HepG2 (cell line): Measurements from ENCODE around the gene NMRAL1. TPM values are rescaled to one million over a fixed set of nuclear protein-coding genes. Genes with fewer than 3 reads are reported as not detected.

Experiments
- ARNTL ChIP-seq: sonication (generic); formaldehyde crosslinking; IDR thresholded peaks from 2 replicates; pipeline ENCODE4 v1.4.0; 2020; ENCODE audit warnings: mild to moderate bottlenecking, missing genetic modification reagents
- ASH2L ChIP-seq: fragments of 300-600, 200-600 bp; sonication (generic); IDR thresholded peaks from 2 replicates; pipeline ENCODE4 v1.7.0; 2017; ENCODE audit warnings: low read depth, mild to moderate bottlenecking, moderate library complexity, mixed read lengths, low read length; ENCODE audit not compliant: insufficient read length
- FOXA3 ChIP-seq: IDR thresholded peaks from 2 replicates; pipeline ENCODE4 v1.6.1; 2016; ENCODE audit warnings: missing genetic modification reagents, missing compliant biosample characterization
- KDM2A ChIP-seq: sonication (generic); formaldehyde crosslinking; IDR thresholded peaks from 2 replicates; pipeline ENCODE4 v1.4.0; 2020; ENCODE audit warnings: low read depth, missing genetic modification reagents, borderline replicate concordance
- NR1H2 ChIP-seq: sonication (generic); formaldehyde crosslinking; IDR thresholded peaks from 2 replicates; pipeline ENCODE4 v1.8.1; 2022; ENCODE audit warnings: low read depth, missing genetic modification reagents, borderline replicate concordance
- NR2C2 ChIP-seq: sonication (generic); formaldehyde crosslinking; IDR thresholded peaks from 2 replicates; pipeline ENCODE4 v1.4.0; 2020; ENCODE audit warnings: missing genetic modification reagents, mild to moderate bottlenecking, moderate library complexity, borderline replicate concordance
- NR2F1 ChIP-seq, 2 experiments: fragments of 450-650 bp in 1 of 2; formaldehyde crosslinking in 1 of 2; IDR thresholded peaks; 2 replicates each; pipeline versions ENCODE4 v1.5.0 to v1.6.1; 2016 to 2020; ENCODE audit warnings: mild to moderate bottlenecking in 1 of 2, missing compliant biosample characterization in 1 of 2, missing genetic modification reagents in 1 of 2, moderate library complexity in 1 of 2
- NR2F6 ChIP-seq, 2 experiments: IDR thresholded peaks; 2 replicates each; pipeline ENCODE4 v1.6.1; 2016; ENCODE audit warnings: antibody characterized with exemption in 1 of 2, mild to moderate bottlenecking in 1 of 2
- RXRA ChIP-seq: sonication (generic); formaldehyde crosslinking; IDR thresholded peaks from 2 replicates; pipeline ENCODE4 v1.5.1; 2020; ENCODE audit warnings: missing genetic modification reagents
- SAFB2 ChIP-seq: sonication (generic); formaldehyde crosslinking; IDR thresholded peaks from 2 replicates; pipeline ENCODE4 v1.5.1; 2020; ENCODE audit warnings: missing genetic modification reagents, low read depth, mild to moderate bottlenecking, borderline replicate concordance
- SMAD1 ChIP-seq: sonication (generic); formaldehyde crosslinking; IDR thresholded peaks from 2 replicates; pipeline ENCODE4 v1.4.0; 2020; ENCODE audit warnings: missing genetic modification reagents, low read depth, mild to moderate bottlenecking, borderline replicate concordance
- SOX6 ChIP-seq, 2 experiments: fragments of 450-650 bp in 1 of 2; sonication (generic) in 1 of 2; formaldehyde crosslinking in 1 of 2; IDR thresholded peaks; 2 replicates each; pipeline versions ENCODE4 v1.4.0 to v1.6.1; 2017 to 2020; ENCODE audit warnings: antibody characterized with exemption in 1 of 2, mild to moderate bottlenecking in 1 of 2, missing genetic modification reagents in 1 of 2
- TP53 ChIP-seq: sonication (generic); formaldehyde crosslinking; conservative IDR thresholded peaks from 2 replicates; pipeline ENCODE4 v1.4.0; 2020; ENCODE audit warnings: missing genetic modification reagents
- ZBTB7A ChIP-seq: sonication (generic); formaldehyde crosslinking; IDR thresholded peaks from 2 replicates; pipeline ENCODE4 v1.8.0; 2022; ENCODE audit warnings: mild to moderate bottlenecking, missing genetic modification reagents
- ZNF530 ChIP-seq: sonication (generic); formaldehyde crosslinking; IDR thresholded peaks from 2 replicates; pipeline ENCODE4 v1.5.0; 2020; ENCODE audit warnings: low read depth, mild to moderate bottlenecking, missing genetic modification reagents
- ZNF773 ChIP-seq: sonication (generic); formaldehyde crosslinking; IDR thresholded peaks from 2 replicates; pipeline ENCODE4 v1.4.0; 2020; ENCODE audit warnings: missing genetic modification reagents, borderline replicate concordance
- polyA plus RNA-seq, 8 experiments: library from polyadenylated mRNA; depleted of rRNA in 3 of 8; stranded (reverse) in 7 of 8; unstranded in 1 of 8; fragments of >200 nt; fragmentation: Illumina TruSeq in 4 of 8; extraction: Trizol in 4 of 8; gene quantifications; 2 replicates each; pipeline versions ENCODE4 v1.2.1 to v1.2.3, GENCODE V29; 2011 to 2016; ENCODE audit warnings: low read depth in 4 of 8, missing spikeins in 1 of 8, mixed read lengths in 1 of 8; ENCODE audit not compliant: insufficient read depth in 1 of 8
- total RNA-seq, 5 experiments: library from RNA; depleted of rRNA; stranded (reverse); fragments of >200 nt; fragmentation: Illumina TruSeq; extraction: Trizol; gene quantifications; 2 replicates each; pipeline ENCODE4 v1.2.3, GENCODE V29; 2016; ENCODE audit warnings: low read depth in 1 of 5
- TF ChIP-seq, protein P1 (sequence below): IDR thresholded peaks from 2 replicates; pipeline ENCODE4 v1.6.1; 2016; ENCODE audit warnings: low read depth, missing genetic modification reagents, missing compliant biosample characterization
- TF ChIP-seq, protein P2 (sequence below): sonication (generic); formaldehyde crosslinking; IDR thresholded peaks from 2 replicates; pipeline ENCODE4 v1.4.0; 2020; ENCODE audit warnings: missing genetic modification reagents

The NMRAL1 gene
- total and polyA plus RNA-seq, 2 of the 13 experiments (the other 11 are each of a cell fraction or from before 2014, with no cell fraction given) = 30.8 to 33.1 TPM

DNA sequence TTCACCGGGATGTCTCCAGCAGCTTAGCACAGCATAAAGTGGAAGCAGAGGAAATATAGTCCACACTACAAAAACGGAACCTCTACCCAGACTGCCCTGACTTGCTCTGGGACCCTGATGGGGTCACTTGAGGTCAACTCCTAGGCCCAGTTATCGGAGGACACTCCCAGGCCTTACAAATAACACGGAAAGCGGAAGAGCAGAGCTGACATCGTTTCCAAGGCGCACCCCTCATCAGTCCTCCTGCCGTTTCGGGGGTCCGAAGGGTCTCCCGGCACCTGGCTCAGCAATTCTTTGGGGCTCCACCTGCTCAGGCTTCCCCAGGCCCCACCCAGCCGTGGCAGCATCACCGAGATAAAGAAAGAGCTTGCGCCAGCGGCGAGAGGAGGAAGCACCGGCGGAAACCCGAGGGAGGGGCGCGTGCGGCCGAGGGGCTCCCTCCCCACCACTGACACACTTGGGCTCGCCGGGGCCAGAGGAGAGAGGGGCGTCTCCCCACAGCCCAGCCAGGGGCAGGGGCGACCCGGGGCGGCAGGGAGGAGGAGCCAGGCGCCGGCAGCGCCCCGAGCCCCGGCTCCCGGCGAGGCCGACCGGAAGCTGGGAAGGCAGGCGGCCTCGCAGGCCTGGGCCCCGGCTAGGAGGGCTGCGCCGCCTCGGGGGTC lies 58.8 kb downstream of the NMRAL1 start (continued):
- TF ChIP-seq ZNF530 (CRISPR knock-in tag) (no peak), SOX6 (IDR thresholded peaks at IDR 0.05) (no peak), SOX6 (CRISPR knock-in tag; IDR thresholded peaks at IDR 0.05) (0 out of 2 replicates have a peak, but pooled peaks have one; percentile 20), ARNTL (CRISPR knock-in tag) (0 out of 2 replicates have a peak, but pooled peaks have one; percentile 30), NR2F1 (CRISPR knock-in tag; IDR thresholded peaks at IDR 0.05) (peak in 1 of 2 experiments; percentile 54; a peak in 2 of 4 replicates), NR1H2 (CRISPR knock-in tag) (peak; percentile 69; the same call in 1 of the 2 replicates), ZNF773 (CRISPR knock-in tag) (no peak), NR2C2 (peak; percentile 14; the same call in 1 of the 2 replicates), KDM2A (CRISPR knock-in tag) (peak; percentile 42; the same call in 1 of the 2 replicates), SMAD1 (no peak), ASH2L (peak; percentile 31), ZBTB7A (peak; percentile 63; the same call in 1 of the 2 replicates), SAFB2 (CRISPR knock-in tag) (0 out of 2 replicates have a peak, but pooled peaks have one; percentile 2), NR2F6 (IDR thresholded peaks at IDR 0.05) (no peak; the same call in 1 of the 2 replicates), NR2F6 (CRISPR knock-in tag; IDR thresholded peaks at IDR 0.05) (peak; percentile 53; the same call in 1 of the 2 replicates), RXRA (CRISPR knock-in tag) (peak; percentile 91), TP53 (no peak), FOXA3 (0 out of 2 replicates have a peak, but pooled peaks have one; percentile 6)
- TF ChIP-seq, protein P1, sequence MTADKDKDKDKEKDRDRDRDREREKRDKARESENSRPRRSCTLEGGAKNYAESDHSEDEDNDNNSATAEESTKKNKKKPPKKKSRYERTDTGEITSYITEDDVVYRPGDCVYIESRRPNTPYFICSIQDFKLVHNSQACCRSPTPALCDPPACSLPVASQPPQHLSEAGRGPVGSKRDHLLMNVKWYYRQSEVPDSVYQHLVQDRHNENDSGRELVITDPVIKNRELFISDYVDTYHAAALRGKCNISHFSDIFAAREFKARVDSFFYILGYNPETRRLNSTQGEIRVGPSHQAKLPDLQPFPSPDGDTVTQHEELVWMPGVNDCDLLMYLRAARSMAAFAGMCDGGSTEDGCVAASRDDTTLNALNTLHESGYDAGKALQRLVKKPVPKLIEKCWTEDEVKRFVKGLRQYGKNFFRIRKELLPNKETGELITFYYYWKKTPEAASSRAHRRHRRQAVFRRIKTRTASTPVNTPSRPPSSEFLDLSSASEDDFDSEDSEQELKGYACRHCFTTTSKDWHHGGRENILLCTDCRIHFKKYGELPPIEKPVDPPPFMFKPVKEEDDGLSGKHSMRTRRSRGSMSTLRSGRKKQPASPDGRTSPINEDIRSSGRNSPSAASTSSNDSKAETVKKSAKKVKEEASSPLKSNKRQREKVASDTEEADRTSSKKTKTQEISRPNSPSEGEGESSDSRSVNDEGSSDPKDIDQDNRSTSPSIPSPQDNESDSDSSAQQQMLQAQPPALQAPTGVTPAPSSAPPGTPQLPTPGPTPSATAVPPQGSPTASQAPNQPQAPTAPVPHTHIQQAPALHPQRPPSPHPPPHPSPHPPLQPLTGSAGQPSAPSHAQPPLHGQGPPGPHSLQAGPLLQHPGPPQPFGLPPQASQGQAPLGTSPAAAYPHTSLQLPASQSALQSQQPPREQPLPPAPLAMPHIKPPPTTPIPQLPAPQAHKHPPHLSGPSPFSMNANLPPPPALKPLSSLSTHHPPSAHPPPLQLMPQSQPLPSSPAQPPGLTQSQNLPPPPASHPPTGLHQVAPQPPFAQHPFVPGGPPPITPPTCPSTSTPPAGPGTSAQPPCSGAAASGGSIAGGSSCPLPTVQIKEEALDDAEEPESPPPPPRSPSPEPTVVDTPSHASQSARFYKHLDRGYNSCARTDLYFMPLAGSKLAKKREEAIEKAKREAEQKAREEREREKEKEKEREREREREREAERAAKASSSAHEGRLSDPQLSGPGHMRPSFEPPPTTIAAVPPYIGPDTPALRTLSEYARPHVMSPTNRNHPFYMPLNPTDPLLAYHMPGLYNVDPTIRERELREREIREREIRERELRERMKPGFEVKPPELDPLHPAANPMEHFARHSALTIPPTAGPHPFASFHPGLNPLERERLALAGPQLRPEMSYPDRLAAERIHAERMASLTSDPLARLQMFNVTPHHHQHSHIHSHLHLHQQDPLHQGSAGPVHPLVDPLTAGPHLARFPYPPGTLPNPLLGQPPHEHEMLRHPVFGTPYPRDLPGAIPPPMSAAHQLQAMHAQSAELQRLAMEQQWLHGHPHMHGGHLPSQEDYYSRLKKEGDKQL (CRISPR knock-in tag) = no peak
- TF ChIP-seq, protein P2, sequence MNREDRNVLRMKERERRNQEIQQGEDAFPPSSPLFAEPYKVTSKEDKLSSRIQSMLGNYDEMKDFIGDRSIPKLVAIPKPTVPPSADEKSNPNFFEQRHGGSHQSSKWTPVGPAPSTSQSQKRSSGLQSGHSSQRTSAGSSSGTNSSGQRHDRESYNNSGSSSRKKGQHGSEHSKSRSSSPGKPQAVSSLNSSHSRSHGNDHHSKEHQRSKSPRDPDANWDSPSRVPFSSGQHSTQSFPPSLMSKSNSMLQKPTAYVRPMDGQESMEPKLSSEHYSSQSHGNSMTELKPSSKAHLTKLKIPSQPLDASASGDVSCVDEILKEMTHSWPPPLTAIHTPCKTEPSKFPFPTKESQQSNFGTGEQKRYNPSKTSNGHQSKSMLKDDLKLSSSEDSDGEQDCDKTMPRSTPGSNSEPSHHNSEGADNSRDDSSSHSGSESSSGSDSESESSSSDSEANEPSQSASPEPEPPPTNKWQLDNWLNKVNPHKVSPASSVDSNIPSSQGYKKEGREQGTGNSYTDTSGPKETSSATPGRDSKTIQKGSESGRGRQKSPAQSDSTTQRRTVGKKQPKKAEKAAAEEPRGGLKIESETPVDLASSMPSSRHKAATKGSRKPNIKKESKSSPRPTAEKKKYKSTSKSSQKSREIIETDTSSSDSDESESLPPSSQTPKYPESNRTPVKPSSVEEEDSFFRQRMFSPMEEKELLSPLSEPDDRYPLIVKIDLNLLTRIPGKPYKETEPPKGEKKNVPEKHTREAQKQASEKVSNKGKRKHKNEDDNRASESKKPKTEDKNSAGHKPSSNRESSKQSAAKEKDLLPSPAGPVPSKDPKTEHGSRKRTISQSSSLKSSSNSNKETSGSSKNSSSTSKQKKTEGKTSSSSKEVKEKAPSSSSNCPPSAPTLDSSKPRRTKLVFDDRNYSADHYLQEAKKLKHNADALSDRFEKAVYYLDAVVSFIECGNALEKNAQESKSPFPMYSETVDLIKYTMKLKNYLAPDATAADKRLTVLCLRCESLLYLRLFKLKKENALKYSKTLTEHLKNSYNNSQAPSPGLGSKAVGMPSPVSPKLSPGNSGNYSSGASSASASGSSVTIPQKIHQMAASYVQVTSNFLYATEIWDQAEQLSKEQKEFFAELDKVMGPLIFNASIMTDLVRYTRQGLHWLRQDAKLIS = no peak
